ENCODE results near the gene MAML2. TPM values are rescaled to one million over a fixed set of nuclear protein-coding genes. Genes with fewer than 3 reads are reported as not detected.

MAML2 gene
- total and polyA plus RNA-seq, 2 of the 13 experiments (the other 11 are each of a cell fraction or from before 2014, with no cell fraction given): 2.3 to 25.9 TPM

DNA sequence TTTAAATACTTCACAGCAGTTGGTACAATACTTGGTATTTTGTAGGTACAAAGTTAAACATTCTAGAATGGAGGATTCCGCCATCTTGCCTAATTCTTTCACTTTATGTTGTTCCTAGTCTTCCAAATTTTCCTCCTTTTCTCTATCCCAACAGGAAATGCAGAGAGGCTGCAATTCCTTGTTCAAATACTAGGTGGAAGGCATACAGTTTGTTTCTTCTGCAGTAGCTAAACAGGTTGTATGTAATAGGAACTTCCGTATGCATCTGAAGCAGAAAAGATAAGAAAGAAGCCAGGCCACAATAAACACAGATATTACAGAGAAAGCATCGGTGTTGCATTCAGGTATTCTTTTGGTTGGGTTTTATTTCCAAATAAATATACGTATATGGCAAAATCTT, 232.7 kb downstream of the MAML2 start:
- H3K4me3 ChIP-seq (replicated peaks in 1 of 3; ENCODE audit: insufficient read depth in 1 of 3, low read depth in 2 of 3, low read length in 3 of 3): no peak overlapping the region
- no peaks in the 10 kb centered on the region for H3K27me3 ChIP-seq (ENCODE audit: control insufficient read depth in 1 of 2, insufficient read depth in 2 of 2, low read length in 2 of 2)
- H3K4me2 ChIP-seq (ENCODE audit: low read depth, low read length): no peak overlapping the region
- H4K20me1 ChIP-seq (ENCODE audit: insufficient read depth, low read length): no peaks in the 10 kb centered on the region
- no peak for ATAC-seq
- intact Hi-C loops (cut with micrococcal nuclease; ENCODE audit: unreplicated experiment): no loop called here
- FAIRE-seq: no peak
- no peak overlapping the region for H3K27ac ChIP-seq (ENCODE audit: extremely low read length, insufficient read depth, low read length)
- TF ChIP-seq ZNF142 (CRISPR knock-in tag; IDR thresholded peaks at IDR 0.05): no peak
- TF ChIP-seq ZKSCAN5 (CRISPR knock-in tag; IDR thresholded peaks at IDR 0.05): no peak
- no peak for TF ChIP-seq ZNF121 (CRISPR knock-in tag; IDR thresholded peaks at IDR 0.05)
- TF ChIP-seq CEBPG (CRISPR knock-in tag; IDR thresholded peaks at IDR 0.05): no peak
- TF ChIP-seq RXRA (CRISPR knock-in tag; IDR thresholded peaks at IDR 0.05): no peak
- no peak for TF ChIP-seq ZNF768 (CRISPR knock-in tag; IDR thresholded peaks at IDR 0.05)
- no peak for TF ChIP-seq SRF (IDR thresholded peaks at IDR 0.05; ENCODE audit: low read depth, low read length)
- no peaks in the 10 kb centered on the region for H3K79me2 ChIP-seq (ENCODE audit: insufficient read depth, low read length)
- peaks cover 83% of the 10 kb centered on the region for H3K4me1 ChIP-seq (ENCODE audit: insufficient read depth, low read length)
- POLR2A ChIA-PET: no interaction called here
- in situ Hi-C loops (cut with HindIII; ENCODE audit: extremely low pct_ligation_motif_present, low pct_unique_long_range_greater_than_20kb): no loop called here
- H3K9ac ChIP-seq (ENCODE audit: insufficient read depth, low read depth, low read length): no peak overlapping the region
- H3K36me3 ChIP-seq (replicated peaks in 1 of 2; ENCODE audit: control insufficient read depth in 1 of 2, insufficient read depth in 2 of 2, low read length in 2 of 2): peaks cover 3 to 7% of the 10 kb centered on the region in 2 experiments; a peak in 2 of 5 replicates
- DNase-seq (ENCODE audit: low spot score): no peak
- no peaks in the 10 kb centered on the region for H3K9me3 ChIP-seq (ENCODE audit: low read length)
- no TSS peak for BruUV-seq (replicated peaks)
- H2AFZ ChIP-seq (ENCODE audit: low read length): no peak overlapping the region
- WGBS (ENCODE audit: low lambda C conversion rate): 97% methylated on average over 4 of the region's 4 CpGs
- CTCF ChIA-PET (ENCODE audit: low intra/inter-chr PET ratio, low total read pairs): no interaction called here
